Measurements from ENCODE around the gene ECEL1.

Gene ECEL1

DNA sequence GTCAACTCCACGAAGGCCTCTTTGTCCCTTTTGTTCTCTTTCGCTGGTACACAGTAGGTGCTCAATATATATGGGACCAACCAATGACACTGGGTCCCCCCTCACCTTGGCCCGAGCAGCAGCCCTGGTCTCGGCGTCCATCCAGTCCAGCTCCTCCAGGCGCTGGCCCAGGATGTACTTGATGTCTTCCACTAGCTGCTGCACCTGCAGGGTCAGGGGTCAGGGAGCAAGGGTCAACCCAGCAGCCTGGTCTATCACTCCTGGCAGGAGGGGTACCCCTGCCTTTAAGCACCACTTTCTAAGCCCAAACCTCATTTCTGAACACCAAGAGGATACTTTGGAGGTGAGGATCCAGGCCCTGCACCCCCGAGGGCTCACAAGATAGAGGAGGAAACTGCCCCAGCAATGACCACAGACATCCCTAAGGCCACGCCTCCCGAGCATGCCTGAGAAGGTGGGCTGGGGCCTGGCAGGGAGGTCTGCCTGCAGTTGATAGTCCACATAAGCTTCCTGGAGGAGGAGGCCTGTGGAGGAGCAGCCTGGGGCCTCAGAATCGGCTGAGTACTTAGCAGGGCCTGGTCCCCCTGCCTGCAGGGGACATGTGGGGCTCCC, 4.2 kb downstream of the ECEL1 start:
- DNase-seq = no peak

DNA sequence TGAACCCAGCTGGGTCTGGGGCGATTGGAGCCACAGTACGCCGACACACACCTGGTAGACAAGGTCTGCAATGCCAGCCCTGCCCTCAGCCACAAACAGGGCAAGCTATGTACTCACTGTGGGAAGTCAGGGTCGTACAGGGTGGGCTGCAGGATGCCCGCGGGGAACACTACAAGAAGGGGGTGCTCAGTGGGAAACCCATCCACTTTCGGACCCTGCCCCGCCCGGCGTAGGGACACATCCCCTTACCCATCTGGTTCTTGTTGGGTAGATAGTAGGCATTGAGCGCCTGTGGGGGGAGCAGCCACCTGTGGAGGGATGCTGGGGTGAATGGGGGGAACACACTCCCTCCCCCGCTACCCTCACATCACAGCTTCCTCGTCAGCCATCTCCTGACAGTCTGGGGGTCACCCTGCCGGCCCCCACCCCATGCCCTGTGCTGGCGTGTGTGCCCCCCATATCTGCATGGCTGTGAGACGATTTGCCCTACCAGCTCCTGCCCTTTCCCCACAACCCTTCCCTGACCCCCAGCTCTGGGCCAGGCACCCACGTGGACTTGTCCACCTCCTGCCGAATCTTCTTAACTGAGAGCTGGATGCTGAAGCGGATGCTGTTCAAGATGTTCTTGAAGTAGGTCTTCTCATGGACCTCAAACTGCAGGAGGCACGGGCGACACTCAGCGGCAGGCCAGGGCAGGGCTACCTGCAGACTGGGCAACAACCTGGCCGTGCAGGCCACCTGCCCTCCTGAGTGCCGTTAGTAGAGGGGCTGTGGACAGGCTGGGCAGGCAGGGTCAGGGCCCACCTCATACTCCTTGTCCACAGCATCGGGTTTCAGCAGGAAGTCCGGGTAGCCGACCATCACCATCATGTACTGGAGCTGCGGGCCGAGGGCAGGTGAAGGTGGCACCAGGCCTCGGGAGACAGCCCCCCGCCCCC, 5.1 kb downstream of the ECEL1 start:
- DNase-seq = no peak

DNA sequence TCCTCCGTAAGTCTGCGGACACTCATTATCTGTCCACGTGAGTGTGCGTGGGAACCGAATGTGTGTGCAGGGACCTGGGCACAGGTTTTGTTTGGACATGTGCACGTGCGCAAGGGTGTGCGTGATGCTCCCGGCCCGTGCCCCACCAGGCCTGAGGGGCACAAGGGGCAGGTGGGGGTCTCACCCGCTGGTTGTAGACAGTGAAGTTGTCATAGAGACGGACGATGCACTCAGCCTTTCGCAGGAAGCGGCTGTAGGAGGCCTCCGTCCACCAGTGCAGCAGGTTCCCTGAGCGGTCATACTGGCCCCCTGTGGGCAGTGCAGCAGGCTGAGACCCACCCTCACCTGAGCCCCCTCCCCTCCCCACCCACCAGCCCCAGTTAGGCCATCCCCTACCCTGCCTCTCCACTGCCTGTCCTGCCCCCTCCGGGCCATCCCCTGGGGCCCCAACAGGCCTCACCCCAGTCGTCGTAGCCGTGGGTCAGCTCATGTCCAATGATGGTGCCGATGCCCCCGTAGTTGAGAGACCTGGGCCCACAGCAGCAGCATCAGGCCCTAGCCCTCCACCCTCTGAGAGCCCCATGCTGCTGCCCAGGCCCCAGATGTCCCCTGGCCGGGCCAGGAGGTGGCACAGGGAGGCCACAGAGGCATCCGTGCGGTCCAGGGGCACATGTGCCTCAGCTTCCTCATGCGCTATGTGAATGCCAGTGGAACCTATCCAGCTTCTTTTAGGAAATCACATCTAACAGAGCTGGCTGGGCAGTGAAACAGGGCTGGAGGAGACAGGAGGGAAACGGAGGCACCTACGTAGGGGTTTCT, 6.1 kb downstream of the ECEL1 start:
- DNase-seq = no peak

DNA sequence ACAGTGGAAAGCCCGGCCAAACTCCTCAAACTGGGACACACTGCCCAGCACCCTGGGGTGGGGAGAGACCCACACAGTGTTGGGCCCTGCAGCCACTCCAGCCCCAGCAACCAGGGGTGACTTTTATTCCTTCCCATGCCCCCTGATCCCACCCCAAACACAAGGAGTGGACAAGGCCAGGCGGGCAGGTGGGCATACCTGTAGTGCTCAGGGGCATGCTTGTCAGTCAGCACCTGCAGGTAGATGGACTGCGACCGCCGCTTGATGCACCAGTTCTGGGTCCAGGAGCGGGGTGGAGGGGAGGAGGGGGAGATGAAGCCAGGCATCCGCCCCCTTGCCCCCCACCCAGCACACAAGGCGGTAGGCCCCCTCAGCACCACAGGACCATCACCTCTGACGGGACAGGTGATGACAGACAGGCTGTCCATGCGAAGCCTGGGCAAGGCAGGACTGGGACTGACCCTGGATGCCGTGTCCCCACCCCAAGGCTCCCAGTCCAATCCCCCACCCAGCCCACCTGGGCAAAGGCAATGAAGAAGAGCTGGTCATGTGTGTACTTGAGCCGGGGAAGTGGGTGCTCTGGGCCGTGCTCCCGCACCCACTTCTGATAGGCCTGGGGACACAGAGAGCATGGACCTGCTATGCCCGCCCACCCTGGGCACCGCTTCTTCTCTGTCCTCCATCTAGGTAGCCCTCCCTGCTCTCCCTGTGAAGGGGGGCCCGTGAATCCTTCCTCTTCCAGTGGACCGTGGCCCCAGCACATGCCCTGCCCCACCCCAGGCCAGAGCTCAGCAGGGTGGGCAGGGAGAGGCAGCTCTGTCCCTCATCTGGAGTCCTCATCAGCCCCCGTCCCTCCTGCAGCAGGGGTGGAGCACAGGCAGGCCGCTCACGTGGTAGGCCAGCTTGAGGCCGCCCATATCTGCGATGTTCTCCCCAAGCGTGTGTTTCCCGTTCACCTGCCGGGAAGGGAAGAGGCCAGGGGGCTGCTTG, 7.1 kb downstream of the ECEL1 start:
- no peak for DNase-seq

DNA sequence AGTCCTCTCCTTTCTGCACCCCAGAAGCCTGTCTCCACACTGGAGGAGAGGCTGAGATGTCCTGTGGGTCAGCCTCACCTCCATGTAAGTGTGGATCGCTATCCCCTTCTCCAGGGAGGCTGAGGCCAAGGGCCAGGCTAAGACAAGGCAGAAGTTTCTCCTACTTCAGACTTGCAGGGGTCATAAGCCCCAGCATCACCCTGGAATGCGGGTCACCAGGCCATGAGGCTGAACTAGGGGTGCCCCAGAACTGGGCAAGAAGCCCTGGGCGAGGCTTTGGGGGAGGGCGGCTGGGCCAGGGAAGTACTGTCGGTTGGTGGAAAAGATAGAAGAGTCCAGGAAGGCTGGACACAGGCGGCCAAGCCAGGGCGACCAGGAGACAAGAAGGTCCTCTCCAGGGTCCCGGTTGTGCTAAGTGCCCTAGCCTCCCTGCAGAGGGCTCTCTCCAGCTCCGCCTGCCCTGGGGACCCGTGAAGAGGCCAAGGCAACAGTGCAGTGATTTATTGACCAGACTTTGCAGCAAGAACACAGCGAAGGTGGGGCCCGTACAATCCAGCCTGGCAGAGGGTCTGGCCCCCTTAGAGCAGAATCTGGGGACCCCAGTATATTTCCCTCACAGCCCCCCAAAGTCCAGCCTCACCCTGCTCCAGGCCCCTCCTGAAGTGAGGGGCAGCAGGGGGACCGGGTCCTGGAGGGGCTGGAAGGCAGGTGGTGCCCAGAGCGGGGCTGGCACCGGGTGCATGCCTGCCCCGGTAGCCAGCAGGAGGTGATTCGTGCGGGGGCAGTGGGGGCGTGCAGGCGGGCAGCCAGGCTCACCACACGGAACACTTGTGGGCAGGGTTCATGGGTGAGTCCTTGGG, 8.1 kb downstream of the ECEL1 start:
- no peak for DNase-seq

DNA sequence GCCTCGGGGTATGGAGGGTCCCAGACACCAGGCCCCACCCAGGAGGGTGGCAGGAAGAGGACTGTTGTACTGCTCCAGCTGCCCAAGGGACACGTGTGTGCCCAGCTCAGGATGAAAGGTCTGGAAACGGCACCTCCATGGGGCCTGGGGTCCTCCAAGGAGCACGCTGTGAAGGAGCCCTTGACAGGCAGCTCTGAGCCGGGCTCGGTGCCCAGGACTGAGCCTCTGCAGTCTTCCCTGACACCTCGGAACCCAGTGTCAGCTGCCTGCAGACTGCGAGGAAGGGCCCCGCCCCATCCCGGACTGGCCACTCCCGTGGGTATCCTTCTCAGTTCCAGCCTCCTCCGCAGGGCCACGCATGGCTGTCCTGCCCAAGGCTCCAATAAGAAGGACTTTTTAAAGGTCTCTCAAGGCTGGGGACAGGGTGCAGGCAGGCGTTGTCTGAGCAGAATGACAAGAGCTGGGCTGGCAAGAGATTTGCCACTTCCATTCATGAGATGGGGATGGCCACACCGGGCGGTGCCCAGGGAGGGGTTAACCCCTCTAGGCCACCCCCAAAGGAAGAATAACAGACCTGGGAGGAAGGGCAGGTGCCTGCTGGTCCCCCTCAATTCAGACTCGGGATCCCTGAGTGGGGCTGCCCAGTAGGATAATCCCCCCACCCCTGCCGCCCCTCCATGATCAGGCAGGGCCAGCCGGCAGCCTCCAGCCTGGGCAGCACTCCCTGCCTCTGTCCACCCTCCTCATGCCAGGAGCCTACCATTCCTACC, 8.9 kb downstream of the ECEL1 start:
- no peak for DNase-seq

DNA sequence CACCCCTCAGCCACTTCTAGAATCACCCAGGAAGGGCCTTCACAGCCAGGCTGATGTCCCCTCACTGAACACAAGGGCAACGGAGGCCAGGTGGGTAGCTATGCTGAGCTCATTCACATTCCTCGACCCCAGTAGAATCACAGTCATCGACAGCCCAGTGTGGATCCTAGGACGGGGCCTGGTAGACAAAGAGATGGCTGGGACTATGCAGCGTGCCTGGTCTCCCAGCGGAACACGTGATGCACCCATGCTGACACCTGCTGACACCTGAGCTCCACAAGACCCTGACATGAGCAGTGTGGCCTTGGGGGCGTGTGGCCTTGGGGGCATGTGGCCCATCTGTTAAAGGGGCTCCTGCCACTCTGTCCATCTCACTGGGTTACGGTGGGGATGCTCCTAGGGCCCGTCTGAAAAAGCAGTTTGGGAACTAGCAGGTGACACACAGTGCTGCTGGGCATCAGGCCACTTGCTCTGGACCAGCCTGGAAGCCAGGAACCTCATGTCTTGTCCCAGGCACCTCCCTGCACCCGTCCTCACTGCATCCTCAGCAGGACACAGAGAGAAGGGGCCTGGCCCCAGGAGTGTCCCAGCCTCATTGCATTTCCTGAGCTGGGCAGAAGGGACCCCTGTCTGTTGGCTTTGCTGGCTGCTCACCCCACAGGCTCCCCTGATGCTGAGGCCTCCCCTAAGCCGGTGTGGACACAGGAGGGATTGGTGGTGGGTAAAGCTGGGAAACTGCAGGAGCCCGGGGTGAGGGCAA, 9.7 kb downstream of the ECEL1 start:
- DNase-seq = no peak

DNA sequence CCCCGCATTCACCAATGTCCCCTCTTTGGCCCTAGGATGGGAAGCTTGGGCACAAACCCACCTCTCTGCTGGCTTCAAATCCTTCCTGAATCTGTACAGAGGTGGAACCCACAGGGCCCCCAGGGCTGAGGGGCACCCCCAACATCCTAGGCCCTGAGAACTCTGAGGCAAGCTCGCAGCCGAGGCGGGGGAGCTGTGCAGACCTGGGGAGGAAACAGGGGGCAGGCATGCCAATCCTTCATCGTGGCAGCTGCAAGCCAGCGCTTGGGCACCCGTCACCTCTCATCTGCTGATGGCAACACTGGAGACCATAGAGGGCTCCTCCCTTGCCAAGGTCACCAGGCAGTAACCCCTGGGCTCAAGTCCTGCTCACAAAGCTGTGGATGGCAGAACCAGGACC, 10.8 kb downstream of the ECEL1 start:
- no peak for DNase-seq

DNA sequence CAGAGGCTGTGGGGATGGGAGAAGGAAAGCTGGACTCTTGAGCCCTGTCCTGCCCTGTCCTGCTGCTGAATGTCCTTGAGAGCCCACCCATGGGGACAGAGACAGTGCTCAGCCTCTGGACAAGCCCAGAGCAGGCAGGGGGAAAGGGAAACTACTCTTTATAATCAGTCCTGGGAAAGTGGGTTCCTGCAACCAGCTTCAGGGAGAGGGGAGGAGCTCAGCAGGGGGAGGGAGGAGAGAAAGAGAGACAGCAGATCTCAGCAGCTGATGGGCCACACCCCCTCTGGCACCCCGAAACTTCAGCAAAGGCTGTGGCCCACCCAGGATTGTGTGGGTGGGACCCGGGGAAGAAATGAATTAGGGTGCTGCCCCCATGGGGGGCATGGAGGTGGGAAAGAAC, 11.6 kb downstream of the ECEL1 start:
- DNase-seq = no peak

DNA sequence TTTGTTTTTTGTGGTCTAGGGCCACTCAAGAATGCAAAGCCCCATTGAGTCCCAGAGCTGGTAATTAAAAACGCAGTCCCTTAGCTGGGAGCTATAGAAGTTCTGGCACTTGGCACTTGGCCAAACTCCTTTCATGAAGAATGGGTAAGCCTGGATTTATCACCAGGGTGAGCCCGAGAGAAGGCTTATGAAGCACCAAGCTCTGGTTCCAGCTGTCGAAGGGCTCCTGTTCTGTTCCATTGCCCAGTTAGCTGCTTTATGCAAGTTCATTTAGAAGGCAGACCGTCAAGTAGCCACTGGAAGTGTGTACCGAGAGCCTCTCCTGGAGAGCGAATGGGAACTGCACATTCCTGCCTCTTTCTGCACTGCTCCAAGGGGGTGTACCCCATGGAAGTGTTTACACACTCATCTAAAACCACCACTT, 14.2 kb downstream of the ECEL1 start:
- DNase-seq = no peak

DNA sequence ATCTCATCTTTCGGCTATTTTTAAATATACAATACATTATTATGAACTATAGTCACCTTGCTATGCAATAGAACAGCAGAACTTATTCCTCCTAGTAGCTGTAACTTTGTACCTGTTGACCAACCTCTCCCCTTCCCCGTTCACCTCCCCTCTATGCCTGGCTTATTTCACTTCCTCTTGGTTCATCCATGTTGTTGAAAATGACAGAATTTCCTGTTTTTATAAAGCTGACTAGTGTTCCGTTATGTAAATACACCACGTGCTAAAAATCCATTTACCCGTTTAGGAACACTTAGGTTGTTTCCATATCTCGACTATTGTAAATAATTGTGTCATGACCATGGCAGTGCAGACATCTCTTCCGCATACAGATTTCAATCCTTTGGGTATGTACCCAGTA, 21.4 kb downstream of the ECEL1 start:
- DNase-seq = no peak

DNA sequence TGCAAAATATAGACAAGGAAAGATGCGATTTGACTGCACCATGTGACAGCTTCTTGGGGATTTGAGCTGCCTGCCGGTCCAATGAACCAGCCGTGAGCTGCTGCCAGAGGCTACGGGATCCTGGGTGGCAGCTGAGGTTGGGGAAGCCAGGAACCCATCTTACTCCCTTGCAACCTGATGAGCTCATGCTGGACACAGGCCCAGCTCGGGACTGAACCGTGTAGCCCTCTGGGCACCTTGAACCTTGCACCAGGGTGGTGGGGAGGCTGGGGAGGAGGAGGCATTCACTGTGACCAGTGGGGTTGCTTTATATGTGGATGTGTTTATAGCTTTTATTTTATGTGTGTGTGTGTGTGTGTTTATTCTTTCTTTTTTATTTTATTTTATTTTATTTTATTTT, 22.6 kb downstream of the ECEL1 start:
- no peak for DNase-seq

DNA sequence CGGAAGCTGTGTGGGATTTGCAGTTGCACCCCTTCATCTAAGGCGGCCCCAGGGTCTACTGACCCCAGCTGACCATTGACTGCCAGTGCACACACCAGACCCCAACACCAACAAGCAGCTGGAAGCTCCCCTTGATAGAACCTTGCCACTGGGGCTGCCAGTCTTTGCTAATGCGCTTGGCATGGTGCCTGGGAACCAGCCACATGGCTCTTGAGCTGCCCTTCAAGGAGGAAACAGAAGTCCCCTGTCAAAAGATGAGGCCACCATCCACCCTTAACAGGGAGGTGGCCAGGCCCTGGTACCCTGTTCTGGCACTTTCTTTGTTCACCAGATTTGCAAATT, 23.1 kb downstream of the ECEL1 start:
- DNase-seq = no peak

DNA sequence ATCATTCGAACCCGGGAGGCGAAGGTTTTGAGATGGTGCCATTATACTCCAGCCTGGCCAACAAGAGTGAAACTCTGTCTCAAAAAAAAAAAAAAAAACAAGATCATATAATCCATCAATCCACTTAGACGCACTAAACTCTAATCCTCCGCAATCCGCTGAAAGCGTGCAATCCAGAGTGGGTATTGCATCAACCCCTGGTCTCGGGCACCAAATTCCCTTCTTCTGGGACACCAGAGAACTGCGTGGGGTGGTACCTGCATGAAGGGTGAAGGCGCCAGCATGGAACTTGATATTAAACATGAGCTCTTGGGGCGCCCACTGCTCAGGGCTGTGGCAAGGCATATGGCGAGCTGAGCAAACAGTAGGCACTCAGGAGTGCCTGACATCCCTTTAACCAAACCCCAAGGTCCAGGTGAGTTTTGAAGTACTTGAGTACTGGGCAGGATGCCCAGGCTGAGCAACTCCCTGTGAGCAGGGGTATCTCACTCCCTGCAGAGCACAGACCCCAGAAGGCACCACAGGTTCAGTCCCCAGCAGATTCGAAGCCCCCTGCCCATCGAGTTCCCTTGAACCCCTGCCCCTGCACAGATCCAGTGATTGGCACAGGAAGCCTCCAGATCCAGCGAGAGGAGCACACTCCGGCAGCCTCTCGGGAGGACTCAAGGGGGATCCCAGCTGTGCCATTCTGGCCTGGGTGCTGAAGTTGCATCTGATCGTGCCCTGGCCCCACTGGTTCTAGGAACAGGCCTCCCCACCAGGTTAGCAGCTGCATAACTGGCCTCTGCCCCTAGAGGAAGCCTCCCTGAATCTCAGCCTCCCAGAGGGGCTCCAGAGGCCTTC, 23.7 kb downstream of the ECEL1 start:
- DNase-seq = no peak

DNA sequence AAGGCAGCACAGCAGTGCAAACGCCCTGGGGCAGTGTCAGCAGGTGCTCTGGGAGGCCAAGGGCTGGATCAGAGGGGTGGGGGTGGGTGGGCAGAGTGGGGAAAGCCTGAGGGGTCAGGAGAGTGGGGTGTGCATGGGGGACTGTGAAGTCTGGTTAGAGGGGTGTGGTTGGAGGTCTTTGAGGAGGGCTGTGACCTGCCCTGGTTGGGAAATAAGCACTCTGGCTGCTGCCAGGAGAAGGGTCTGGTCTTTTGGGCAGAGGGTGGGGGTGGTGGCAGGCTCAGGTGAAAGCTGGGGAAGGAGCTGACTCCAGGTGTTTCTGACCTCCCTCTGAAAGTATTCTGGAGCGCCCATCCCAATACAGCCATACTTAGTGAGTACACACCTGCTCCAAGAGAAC, 27.5 kb downstream of the ECEL1 start:
- no peak for DNase-seq

DNA sequence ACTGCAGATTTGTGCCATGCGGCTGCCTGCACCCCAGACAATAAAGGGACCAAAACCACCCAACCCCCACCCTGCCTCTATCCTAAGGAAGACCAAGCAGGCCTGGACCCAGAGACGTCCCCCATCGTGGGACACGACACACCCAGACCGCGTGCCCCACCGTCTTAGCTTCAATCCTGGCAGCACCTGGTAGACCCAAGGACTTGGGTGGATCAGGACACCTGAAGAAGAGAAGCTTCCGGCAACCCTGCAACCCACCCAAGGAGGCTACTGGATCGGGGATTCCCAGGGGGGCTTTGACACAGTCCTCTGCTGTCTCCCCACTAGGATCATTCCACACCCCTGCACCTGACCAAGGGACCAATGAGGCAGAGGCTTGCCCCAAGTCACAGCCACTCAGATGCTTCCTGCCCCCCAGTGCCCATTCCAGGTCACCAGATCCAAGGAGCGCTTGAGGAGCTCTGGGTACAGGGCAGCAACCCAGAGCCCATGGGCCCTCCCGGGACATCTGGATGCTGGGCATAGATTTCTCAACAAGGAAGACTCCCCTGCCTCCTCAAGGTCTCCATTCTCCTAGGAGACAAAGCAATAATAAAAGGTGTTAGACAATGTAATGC, 28.1 kb downstream of the ECEL1 start:
- DNase-seq = no peak

DNA sequence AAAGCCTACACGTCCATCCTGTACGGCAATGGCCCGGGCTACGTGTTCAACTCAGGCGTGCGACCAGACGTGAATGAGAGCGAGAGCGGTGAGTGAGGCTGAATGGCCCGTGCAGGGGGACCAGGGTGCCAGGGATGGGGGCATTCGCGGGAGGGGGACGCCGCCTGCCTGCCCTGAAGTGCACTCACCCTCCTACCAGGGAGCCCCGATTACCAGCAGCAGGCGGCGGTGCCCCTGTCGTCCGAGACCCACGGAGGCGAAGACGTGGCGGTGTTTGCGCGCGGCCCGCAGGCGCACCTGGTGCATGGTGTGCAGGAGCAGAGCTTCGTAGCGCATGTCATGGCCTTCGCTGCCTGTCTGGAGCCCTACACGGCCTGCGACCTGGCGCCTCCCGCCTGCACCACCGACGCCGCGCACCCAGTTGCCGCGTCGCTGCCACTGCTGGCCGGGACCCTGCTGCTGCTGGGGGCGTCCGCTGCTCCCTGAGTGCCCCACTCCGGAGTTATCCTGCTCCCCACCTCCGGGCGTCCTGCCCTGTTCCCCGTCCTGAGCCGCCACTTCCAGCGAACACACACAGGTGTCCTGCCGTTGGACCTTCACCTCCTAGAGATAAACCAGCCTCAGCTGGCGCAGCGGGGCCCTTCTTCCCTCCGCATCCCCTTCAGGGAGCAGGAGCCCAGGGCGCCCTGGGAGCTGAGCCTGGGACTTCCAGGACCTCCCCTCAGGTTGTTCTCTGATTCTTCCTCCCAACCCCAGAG, 28.8 kb downstream of the ECEL1 start:
- DNase-seq = no peak

All from activated CD4-positive, CD25-positive, alpha-beta regulatory T cell (primary cell).